ENCODE results near the gene COX11. TPM values are rescaled to one million over a fixed set of nuclear protein-coding genes. Genes with fewer than 3 reads are reported as not detected.
A peak's percentile ranks its signal among the peaks of the same experiment; 100 is the strongest.

COX11 gene
- total and polyA plus RNA-seq, 2 of the 13 experiments (the other 11 are each of a cell fraction or from before 2014, with no cell fraction given): 103 to 203 TPM

GRCh38 chr17:54968262-54968987, at the start of gene COX11, which contains the start of gene STXBP4 (continued):
- TF ChIP-seq NR1H2 (CRISPR knock-in tag; IDR thresholded peaks at IDR 0.05; ENCODE audit: borderline replicate concordance, low read depth) (no peak), GMEB2 (CRISPR knock-in tag; IDR thresholded peaks at IDR 0.05; ENCODE audit: low read depth) (no peak), DRAP1 (CRISPR knock-in tag; IDR thresholded peaks at IDR 0.05) (peak; percentile 90), TFDP2 (CRISPR knock-in tag; IDR thresholded peaks at IDR 0.05) (0 out of 2 replicates have a peak, but pooled peaks have one; percentile 36), NR2C2 (CRISPR knock-in tag; IDR thresholded peaks at IDR 0.05; ENCODE audit: borderline replicate concordance) (peak; percentile 68; the same call in 1 of the 2 replicates), KLF12 (CRISPR knock-in tag; IDR thresholded peaks at IDR 0.05; ENCODE audit: borderline replicate concordance) (0 out of 2 replicates have a peak, but pooled peaks have one; percentile 71), ARID5B (CRISPR knock-in tag; IDR thresholded peaks at IDR 0.05) (peak; percentile 56; the same call in 1 of the 2 replicates), SMARCE1 (IDR thresholded peaks at IDR 0.05; ENCODE audit: borderline replicate concordance) (no peak), ZNF292 (CRISPR knock-in tag; IDR thresholded peaks at IDR 0.05; ENCODE audit: borderline replicate concordance, low read depth) (peak; percentile 92), FOXM1 (CRISPR knock-in tag; IDR thresholded peaks at IDR 0.05) (no peak), CAMTA2 (CRISPR knock-in tag; IDR thresholded peaks at IDR 0.05; ENCODE audit: borderline replicate concordance) (no peak), TEF (CRISPR knock-in tag; IDR thresholded peaks at IDR 0.05) (no peak), ZNF792 (CRISPR knock-in tag; IDR thresholded peaks at IDR 0.05) (peak; percentile 22), ZNF280D (CRISPR knock-in tag; IDR thresholded peaks at IDR 0.05) (peak; percentile 87), ZNF552 (CRISPR knock-in tag; IDR thresholded peaks at IDR 0.05; ENCODE audit: borderline replicate concordance) (peak; percentile 78; the same call in 1 of the 2 replicates), ZNF703 (CRISPR knock-in tag; IDR thresholded peaks at IDR 0.05; ENCODE audit: borderline replicate concordance) (peak; percentile 4; the same call in 1 of the 2 replicates), CREBL2 (CRISPR knock-in tag; IDR thresholded peaks at IDR 0.05; ENCODE audit: borderline replicate concordance) (no peak; the same call in 1 of the 2 replicates)
